ENCODE data around the gene ACOT12. TPM values are rescaled to one million over a fixed set of nuclear protein-coding genes. Genes with fewer than 3 reads are reported as not detected.

Gene ACOT12
- total and polyA plus RNA-seq, 9 of the 15 experiments (the other 6 are each of a cell fraction or from before 2014, with no cell fraction given) = 0.03 TPM; not detected in 8

GRCh38 chr5:81301271-81302015 lies 92.5 kb downstream of the ACOT12 start, which contains the start of gene ZCCHC9 (continued):
- TF ChIP-seq, protein P1, sequence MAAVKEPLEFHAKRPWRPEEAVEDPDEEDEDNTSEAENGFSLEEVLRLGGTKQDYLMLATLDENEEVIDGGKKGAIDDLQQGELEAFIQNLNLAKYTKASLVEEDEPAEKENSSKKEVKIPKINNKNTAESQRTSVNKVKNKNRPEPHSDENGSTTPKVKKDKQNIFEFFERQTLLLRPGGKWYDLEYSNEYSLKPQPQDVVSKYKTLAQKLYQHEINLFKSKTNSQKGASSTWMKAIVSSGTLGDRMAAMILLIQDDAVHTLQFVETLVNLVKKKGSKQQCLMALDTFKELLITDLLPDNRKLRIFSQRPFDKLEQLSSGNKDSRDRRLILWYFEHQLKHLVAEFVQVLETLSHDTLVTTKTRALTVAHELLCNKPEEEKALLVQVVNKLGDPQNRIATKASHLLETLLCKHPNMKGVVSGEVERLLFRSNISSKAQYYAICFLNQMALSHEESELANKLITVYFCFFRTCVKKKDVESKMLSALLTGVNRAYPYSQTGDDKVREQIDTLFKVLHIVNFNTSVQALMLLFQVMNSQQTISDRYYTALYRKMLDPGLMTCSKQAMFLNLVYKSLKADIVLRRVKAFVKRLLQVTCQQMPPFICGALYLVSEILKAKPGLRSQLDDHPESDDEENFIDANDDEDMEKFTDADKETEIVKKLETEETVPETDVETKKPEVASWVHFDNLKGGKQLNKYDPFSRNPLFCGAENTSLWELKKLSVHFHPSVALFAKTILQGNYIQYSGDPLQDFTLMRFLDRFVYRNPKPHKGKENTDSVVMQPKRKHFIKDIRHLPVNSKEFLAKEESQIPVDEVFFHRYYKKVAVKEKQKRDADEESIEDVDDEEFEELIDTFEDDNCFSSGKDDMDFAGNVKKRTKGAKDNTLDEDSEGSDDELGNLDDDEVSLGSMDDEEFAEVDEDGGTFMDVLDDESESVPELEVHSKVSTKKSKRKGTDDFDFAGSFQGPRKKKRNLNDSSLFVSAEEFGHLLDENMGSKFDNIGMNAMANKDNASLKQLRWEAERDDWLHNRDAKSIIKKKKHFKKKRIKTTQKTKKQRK (IDR thresholded peaks at IDR 0.05; ENCODE audit: borderline replicate concordance, low read depth, low read length) = no peak
- TF ChIP-seq ZNF76 (CRISPR knock-in tag; IDR thresholded peaks at IDR 0.05; ENCODE audit: borderline replicate concordance) (no peak), SNIP1 (IDR thresholded peaks at IDR 0.05; ENCODE audit: low read depth) (no peak), CEBPB (tag; IDR thresholded peaks at IDR 0.05) (no peak), NKRF (IDR thresholded peaks at IDR 0.05; ENCODE audit: borderline replicate concordance) (peak; percentile 57), NCOA1 (IDR thresholded peaks at IDR 0.05; ENCODE audit: low read depth) (peak; percentile 51; the same call in 1 of the 2 replicates), YBX1 (IDR thresholded peaks at IDR 0.05) (no peak), ZNF408 (CRISPR knock-in tag; IDR thresholded peaks at IDR 0.05; ENCODE audit: low read depth) (no peak), RFX1 (IDR thresholded peaks at IDR 0.05) (no peak), ZNF764 (CRISPR knock-in tag; IDR thresholded peaks at IDR 0.05; ENCODE audit: low read depth) (no peak), NCOR1 (IDR thresholded peaks at IDR 0.05) (no peak), GATA2 (CRISPR knock-in tag; IDR thresholded peaks at IDR 0.05) (no peak)
- TF ChIP-seq, protein P2, sequence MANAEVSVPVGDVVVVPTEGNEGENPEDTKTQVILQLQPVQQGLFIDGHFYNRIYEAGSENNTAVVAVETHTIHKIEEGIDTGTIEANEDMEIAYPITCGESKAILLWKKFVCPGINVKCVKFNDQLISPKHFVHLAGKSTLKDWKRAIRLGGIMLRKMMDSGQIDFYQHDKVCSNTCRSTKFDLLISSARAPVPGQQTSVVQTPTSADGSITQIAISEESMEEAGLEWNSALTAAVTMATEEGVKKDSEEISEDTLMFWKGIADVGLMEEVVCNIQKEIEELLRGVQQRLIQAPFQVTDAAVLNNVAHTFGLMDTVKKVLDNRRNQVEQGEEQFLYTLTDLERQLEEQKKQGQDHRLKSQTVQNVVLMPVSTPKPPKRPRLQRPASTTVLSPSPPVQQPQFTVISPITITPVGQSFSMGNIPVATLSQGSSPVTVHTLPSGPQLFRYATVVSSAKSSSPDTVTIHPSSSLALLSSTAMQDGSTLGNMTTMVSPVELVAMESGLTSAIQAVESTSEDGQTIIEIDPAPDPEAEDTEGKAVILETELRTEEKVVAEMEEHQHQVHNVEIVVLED (CRISPR knock-in tag; IDR thresholded peaks at IDR 0.05) = peak; percentile 66
- TF ChIP-seq, protein P3, sequence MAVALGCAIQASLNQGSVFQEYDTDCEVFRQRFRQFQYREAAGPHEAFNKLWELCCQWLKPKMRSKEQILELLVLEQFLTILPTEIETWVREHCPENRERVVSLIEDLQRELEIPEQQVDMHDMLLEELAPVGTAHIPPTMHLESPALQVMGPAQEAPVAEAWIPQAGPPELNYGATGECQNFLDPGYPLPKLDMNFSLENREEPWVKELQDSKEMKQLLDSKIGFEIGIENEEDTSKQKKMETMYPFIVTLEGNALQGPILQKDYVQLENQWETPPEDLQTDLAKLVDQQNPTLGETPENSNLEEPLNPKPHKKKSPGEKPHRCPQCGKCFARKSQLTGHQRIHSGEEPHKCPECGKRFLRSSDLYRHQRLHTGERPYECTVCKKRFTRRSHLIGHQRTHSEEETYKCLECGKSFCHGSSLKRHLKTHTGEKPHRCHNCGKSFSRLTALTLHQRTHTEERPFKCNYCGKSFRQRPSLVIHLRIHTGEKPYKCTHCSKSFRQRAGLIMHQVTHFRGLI (CRISPR knock-in tag; IDR thresholded peaks at IDR 0.05) = no peak
- TF ChIP-seq, protein P4, sequence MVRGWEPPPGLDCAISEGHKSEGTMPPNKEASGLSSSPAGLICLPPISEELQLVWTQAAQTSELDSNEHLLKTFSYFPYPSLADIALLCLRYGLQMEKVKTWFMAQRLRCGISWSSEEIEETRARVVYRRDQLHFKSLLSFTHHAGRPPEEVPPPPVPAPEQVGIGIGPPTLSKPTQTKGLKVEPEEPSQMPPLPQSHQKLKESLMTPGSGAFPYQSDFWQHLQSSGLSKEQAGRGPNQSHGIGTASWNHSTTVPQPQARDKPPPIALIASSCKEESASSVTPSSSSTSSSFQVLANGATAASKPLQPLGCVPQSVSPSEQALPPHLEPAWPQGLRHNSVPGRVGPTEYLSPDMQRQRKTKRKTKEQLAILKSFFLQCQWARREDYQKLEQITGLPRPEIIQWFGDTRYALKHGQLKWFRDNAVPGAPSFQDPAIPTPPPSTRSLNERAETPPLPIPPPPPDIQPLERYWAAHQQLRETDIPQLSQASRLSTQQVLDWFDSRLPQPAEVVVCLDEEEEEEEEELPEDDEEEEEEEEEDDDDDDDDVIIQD (CRISPR knock-in tag; IDR thresholded peaks at IDR 0.05) = no peak
- TF ChIP-seq, protein P5, sequence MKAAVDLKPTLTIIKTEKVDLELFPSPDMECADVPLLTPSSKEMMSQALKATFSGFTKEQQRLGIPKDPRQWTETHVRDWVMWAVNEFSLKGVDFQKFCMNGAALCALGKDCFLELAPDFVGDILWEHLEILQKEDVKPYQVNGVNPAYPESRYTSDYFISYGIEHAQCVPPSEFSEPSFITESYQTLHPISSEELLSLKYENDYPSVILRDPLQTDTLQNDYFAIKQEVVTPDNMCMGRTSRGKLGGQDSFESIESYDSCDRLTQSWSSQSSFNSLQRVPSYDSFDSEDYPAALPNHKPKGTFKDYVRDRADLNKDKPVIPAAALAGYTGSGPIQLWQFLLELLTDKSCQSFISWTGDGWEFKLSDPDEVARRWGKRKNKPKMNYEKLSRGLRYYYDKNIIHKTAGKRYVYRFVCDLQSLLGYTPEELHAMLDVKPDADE (conservative IDR thresholded peaks at IDR 0.05; ENCODE audit: control insufficient read depth, low read depth, low read length) = peak; percentile 37

Measured in K562 (cell line).